Mucosa of stomach (tissue), 1 donor: ENCODE measurements around the gene TSPAN7.

Experiments
- H3K27me3 ChIP-seq: one replicate; pipeline ENCODE4 v1.7.0; 2013; ENCODE audit warnings: mild to moderate bottlenecking, low read length; ENCODE audit not compliant: control insufficient read depth, insufficient read depth
- H3K36me3 ChIP-seq: one replicate; pipeline ENCODE4 v1.7.0; 2013; ENCODE audit warnings: low read length; ENCODE audit not compliant: control insufficient read depth, insufficient read depth
- H3K4me1 ChIP-seq: one replicate; pipeline ENCODE4 v1.7.0; 2013; ENCODE audit warnings: mild to moderate bottlenecking, low read length; ENCODE audit not compliant: control insufficient read depth, insufficient read depth
- H3K4me3 ChIP-seq: one replicate; pipeline ENCODE4 v1.7.0; 2013; ENCODE audit warnings: low read length
- H3K9ac ChIP-seq: one replicate; pipeline ENCODE4 v1.7.0; 2013; ENCODE audit warnings: mild to moderate bottlenecking, low read length, moderate library complexity
- H3K9me3 ChIP-seq: one replicate; pipeline ENCODE4 v1.7.0; 2013; ENCODE audit warnings: mild to moderate bottlenecking, low read length, moderate library complexity; ENCODE audit not compliant: control insufficient read depth
- donor health status: Pancreatic carcinoma.

Gene TSPAN7

DNA sequence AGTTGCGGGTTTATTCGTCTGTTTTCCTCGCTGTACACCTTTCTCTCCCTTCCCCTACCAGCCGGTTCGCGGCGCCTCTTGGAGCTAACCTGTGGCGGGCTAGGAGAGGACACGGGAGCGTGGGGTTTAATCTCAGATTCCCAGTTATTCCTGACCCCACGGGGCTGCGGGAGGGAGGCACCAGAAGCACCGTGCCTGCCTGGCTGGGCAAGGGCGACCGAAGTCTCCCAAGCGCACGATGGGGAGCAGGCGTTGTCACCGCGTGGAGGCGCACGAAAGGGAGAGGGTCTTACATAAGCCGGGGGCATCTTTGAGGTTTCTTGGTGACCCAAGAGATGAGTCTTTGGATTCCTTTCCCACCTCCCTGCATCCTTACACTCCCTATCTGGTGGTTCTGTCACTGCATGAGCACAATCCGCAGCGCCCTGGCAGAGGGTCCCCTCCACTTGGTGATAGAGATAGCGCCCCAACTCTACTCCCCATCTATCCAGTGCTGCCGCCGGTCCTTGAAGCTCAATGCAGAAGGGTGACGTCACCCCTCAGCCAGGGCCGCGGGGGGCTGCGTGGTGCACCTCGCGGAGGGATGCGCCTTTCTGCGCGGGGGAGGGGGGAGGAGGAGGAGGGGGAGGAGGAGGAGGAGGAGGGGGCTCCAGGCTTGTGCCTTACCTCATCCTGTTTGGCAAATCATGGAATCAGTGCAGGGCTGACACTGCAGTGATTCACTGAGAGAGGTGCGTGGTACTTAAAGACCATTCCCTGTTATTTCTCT is 793 bp downstream of the TSPAN7 start:
- Histone ChIP-seq H3K36me3 (no peaks in the 10 kb centered on the region), H3K4me3 (no peak overlapping the region), H3K27me3 (no peaks in the 10 kb centered on the region), H3K9ac (peak overlapping the region; percentile 53), H3K9me3 (no peaks in the 10 kb centered on the region), H3K4me1 (peaks cover 5% of the 10 kb centered on the region)

- Histone ChIP-seq H3K4me1 (peaks cover 5% of the 10 kb centered on the region), H3K9ac (no peak overlapping the region), H3K9me3 (no peaks in the 10 kb centered on the region), H3K4me3 (no peak overlapping the region), H3K36me3 (no peaks in the 10 kb centered on the region), H3K27me3 (no peaks in the 10 kb centered on the region)
Observed at GRCh38 chrX:38563030-38563429, 1.7 kb downstream of the TSPAN7 start.

DNA sequence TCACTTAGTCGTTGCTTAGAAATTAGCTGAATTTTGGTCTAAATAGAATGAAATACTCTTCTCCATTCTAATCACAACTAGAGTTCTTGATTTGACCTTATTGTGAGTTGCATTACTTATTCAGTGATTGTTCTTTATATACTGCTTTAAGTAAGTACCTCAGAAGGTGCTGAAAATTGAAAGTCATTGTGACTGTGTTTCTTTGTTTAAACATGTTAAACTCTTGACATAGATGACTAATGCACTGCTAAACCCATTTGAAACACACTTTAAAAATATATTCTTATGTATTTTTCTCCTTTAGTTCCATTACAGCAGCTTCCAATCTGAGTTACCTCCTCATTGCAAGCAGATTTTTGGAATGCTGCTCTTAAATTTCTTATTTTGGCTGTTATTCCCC is 9.1 kb downstream of the TSPAN7 start:
- no peak overlapping the region for H3K4me3 ChIP-seq
- H3K36me3 ChIP-seq, result no peaks in the 10 kb centered on the region
- H3K9me3 ChIP-seq, result no peaks in the 10 kb centered on the region
- no peaks in the 10 kb centered on the region for H3K27me3 ChIP-seq
- H3K9ac ChIP-seq, result no peak overlapping the region
- no peaks in the 10 kb centered on the region for H3K4me1 ChIP-seq

DNA sequence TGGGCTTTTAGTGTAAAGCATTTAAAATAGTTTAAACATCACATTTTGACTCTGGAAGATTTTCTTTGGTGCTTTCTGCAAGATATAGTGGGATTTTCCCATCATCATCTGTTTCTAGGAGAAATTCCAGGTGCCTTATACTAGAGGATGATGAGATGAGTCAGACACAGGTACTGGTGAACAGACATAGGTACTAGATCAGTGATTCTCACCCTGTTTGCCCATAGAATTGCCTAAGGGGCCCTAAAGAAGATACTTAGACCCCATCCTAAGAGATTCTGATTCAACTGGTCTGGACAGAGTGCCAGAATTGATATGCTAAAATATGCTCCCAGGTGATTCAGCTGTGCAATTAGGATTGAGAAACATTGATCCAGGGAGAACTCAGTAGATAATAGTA is 9.7 kb downstream of the TSPAN7 start:
- H3K36me3 ChIP-seq, result no peaks in the 10 kb centered on the region
- H3K27me3 ChIP-seq, result no peaks in the 10 kb centered on the region
- H3K9me3 ChIP-seq, result no peaks in the 10 kb centered on the region
- no peak overlapping the region for H3K4me3 ChIP-seq
- no peak overlapping the region for H3K9ac ChIP-seq
- no peaks in the 10 kb centered on the region for H3K4me1 ChIP-seq

GRCh38 chrX:38574858-38575257 is 13.5 kb downstream of the TSPAN7 start:
- Histone ChIP-seq H3K9ac (no peak overlapping the region), H3K36me3 (no peaks in the 10 kb centered on the region), H3K4me1 (no peaks in the 10 kb centered on the region), H3K9me3 (no peaks in the 10 kb centered on the region), H3K27me3 (no peaks in the 10 kb centered on the region), H3K4me3 (no peak overlapping the region)

DNA sequence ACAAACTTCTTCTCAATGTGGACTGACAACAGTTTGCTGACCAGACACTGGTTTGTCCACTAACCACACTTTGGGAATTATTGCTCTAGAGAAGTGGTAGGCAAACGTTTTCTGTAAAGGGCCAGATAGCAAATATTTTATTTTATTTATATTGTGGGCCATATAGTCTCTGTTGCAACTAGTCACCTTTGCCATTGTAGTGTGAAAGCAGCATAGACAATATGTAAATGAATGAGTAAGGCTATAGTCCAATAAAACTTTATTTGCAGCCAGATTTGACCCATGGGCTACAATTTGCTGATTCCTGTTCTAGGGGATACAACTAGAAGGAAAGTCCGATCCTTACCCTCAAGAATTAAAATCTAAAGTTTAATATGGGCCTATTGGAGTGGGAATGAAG is 14.5 kb downstream of the TSPAN7 start:
- Histone ChIP-seq H3K9me3 (no peaks in the 10 kb centered on the region), H3K4me3 (no peak overlapping the region), H3K9ac (no peak overlapping the region), H3K27me3 (no peaks in the 10 kb centered on the region), H3K4me1 (no peaks in the 10 kb centered on the region), H3K36me3 (no peaks in the 10 kb centered on the region)

DNA sequence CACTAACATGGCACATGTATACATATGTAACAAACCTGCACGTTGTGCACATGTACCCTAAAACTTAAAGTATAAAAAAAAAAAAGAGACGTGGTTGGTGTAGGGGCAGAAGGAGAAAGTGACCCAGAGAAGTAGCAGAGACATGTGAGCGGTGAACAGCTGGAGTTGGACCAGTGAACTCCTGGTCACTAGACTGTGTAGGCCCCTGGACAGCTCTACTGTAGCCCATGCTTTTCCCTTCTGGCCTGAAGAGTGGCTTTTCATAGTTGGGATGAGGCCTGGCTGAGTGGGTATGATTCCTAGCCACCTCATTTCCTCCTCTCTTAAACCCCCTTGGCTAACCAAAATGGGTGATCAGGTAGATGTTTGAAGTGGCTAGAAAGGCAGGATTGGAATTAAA is 16.4 kb downstream of the TSPAN7 start:
- Histone ChIP-seq H3K36me3 (no peaks in the 10 kb centered on the region), H3K9ac (no peak overlapping the region), H3K27me3 (no peaks in the 10 kb centered on the region), H3K4me1 (no peaks in the 10 kb centered on the region), H3K9me3 (no peaks in the 10 kb centered on the region), H3K4me3 (no peak overlapping the region)

- H3K9me3 ChIP-seq, result no peaks in the 10 kb centered on the region
- no peaks in the 10 kb centered on the region for H3K4me1 ChIP-seq
- H3K27me3 ChIP-seq, result no peaks in the 10 kb centered on the region
- no peaks in the 10 kb centered on the region for H3K36me3 ChIP-seq
- no peak overlapping the region for H3K9ac ChIP-seq
- H3K4me3 ChIP-seq, result no peak overlapping the region
Observed at GRCh38 chrX:38578167-38578566, 16.8 kb downstream of the TSPAN7 start.

- H3K4me1 ChIP-seq, result no peaks in the 10 kb centered on the region
- H3K27me3 ChIP-seq, result no peaks in the 10 kb centered on the region
- no peaks in the 10 kb centered on the region for H3K9me3 ChIP-seq
- H3K4me3 ChIP-seq, result no peak overlapping the region
- no peaks in the 10 kb centered on the region for H3K36me3 ChIP-seq
- no peak overlapping the region for H3K9ac ChIP-seq
Observed at GRCh38 chrX:38583181-38583580, 21.8 kb downstream of the TSPAN7 start.

DNA sequence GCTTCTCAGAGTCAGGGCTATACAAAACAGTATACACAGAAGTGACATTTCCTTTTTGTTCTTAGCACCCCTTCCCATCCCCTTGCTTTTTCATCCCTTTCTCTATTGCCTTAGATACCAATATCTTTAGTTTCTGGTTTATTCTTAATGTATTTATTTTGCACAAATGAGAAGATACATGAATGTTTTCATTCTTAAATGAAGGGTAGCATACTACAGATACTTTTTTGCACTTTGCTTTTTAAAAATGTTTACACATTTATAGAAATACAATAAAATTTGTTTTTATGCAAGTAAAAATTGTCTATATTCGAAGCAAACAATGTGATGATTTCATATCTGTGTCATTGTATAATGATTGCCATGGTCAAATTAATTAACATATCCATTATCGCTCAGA is 33.1 kb downstream of the TSPAN7 start:
- no peaks in the 10 kb centered on the region for H3K9me3 ChIP-seq
- H3K36me3 ChIP-seq, result no peaks in the 10 kb centered on the region
- no peaks in the 10 kb centered on the region for H3K4me1 ChIP-seq
- no peak overlapping the region for H3K9ac ChIP-seq
- no peak overlapping the region for H3K4me3 ChIP-seq
- no peaks in the 10 kb centered on the region for H3K27me3 ChIP-seq

DNA sequence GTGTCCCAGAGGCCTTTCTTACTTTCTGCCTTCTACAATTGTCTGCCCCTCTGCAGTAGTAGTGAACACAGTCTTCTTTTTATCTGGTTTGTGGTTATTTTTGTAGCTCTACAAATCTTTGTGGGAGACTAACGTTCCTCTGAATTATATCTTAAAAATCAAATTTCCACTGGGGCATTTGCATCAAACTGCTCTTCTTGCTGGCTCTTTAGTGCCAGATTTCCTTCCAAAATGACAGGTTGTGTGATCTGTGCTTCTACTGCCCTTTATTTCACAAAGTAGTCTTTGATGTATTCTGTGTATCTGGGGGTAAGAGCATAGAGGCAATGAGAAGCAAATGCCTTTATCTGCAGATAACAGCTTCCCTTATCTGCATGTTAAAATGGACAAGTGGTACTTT is 34.5 kb downstream of the TSPAN7 start:
- Histone ChIP-seq H3K27me3 (no peaks in the 10 kb centered on the region), H3K4me3 (no peak overlapping the region), H3K4me1 (no peaks in the 10 kb centered on the region), H3K9ac (no peak overlapping the region), H3K9me3 (no peaks in the 10 kb centered on the region), H3K36me3 (no peaks in the 10 kb centered on the region)

DNA sequence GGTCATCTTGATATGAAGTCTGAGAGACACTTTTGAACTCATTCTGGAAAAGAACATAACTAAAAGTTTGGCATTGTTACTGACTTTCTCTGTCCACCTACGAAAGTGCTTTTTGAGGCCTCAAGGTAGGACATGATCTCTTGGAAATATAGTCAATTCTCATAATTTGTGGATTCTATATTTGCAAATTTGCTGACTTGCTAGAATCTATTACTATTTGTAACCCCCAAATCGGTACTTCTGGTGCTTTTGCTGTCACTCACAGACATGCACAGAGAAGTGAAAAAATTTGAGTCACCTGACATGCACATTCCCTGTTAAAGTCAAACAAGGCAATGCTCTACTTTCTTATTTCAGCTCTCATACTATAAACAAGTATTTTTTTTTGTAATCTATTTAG is 35.6 kb downstream of the TSPAN7 start:
- no peaks in the 10 kb centered on the region for H3K27me3 ChIP-seq
- no peak overlapping the region for H3K4me3 ChIP-seq
- no peak overlapping the region for H3K9ac ChIP-seq
- H3K36me3 ChIP-seq, result no peaks in the 10 kb centered on the region
- no peaks in the 10 kb centered on the region for H3K4me1 ChIP-seq
- no peaks in the 10 kb centered on the region for H3K9me3 ChIP-seq
